ENCODE measurements around the gene GXYLT2.

- no peak for TF ChIP-seq CTCF (conservative IDR thresholded peaks at IDR 0.05)
- no peak for TF ChIP-seq ZFX (IDR thresholded peaks at IDR 0.05)
Observed at GRCh38 chr3:72896996-72897757, 9.3 kb downstream of the GXYLT2 start.
